Adipocyte (in vitro differentiated cells): Measurements from ENCODE around the gene WWC2.
"Not testable (repeated sequence)": the region's sequence is repeated elsewhere in the genome, so short reads cannot be mapped to it uniquely, and the experiment has no call there.

Experiments used
- DNase-seq: peaks from one replicate; pipeline ENCODE4 v3.0.0-alpha.2; 2015; ENCODE audit warnings: low read depth
- H3K27me3 ChIP-seq: replicated peaks from 2 replicates; pipeline ENCODE4 v1.7.0; 2013; ENCODE audit warnings: mild to moderate bottlenecking, low read length, moderate library complexity; ENCODE audit not compliant: control insufficient read depth, insufficient read depth
- H3K36me3 ChIP-seq: 2 replicates; pipeline ENCODE4 v1.7.0; 2013; ENCODE audit warnings: low read length, mild to moderate bottlenecking, moderate library complexity; ENCODE audit not compliant: control insufficient read depth, insufficient read depth, severe bottlenecking
- H3K4me1 ChIP-seq: 2 replicates; pipeline ENCODE4 v1.7.0; 2013; ENCODE audit warnings: mild to moderate bottlenecking, low read length, moderate library complexity; ENCODE audit not compliant: control insufficient read depth, insufficient read depth
- H3K4me3 ChIP-seq: 2 replicates; pipeline ENCODE4 v1.7.0; 2013; ENCODE audit warnings: mild to moderate bottlenecking, low read length, moderate library complexity
- H3K9ac ChIP-seq: 2 replicates; pipeline ENCODE4 v1.7.0; 2013; ENCODE audit warnings: mild to moderate bottlenecking, low read length, moderate library complexity
- H3K9me3 ChIP-seq: 2 replicates; pipeline ENCODE4 v1.7.0; 2013; ENCODE audit warnings: mild to moderate bottlenecking, low read length, moderate library complexity; ENCODE audit not compliant: control insufficient read depth

The WWC2 gene

GRCh38 chr4:183306811-183307210 lies 207.8 kb downstream of the WWC2 start:
- Histone ChIP-seq H3K36me3 (peaks cover 11% of the 10 kb centered on the region), H3K4me1 (no peaks in the 10 kb centered on the region), H3K9ac (no peak overlapping the region), H3K4me3 (no peak overlapping the region), H3K9me3 (no peaks in the 10 kb centered on the region), H3K27me3 (no peaks in the 10 kb centered on the region)
- no peak for DNase-seq

- Histone ChIP-seq H3K27me3 (no peaks in the 10 kb centered on the region), H3K36me3 (peaks cover 36% of the 10 kb centered on the region), H3K9ac (no peak overlapping the region), H3K4me1 (peaks cover 10% of the 10 kb centered on the region), H3K9me3 (no peaks in the 10 kb centered on the region), H3K4me3 (no peak overlapping the region)
- no peak for DNase-seq
Observed at GRCh38 chr4:183312841-183313240, 213.8 kb downstream of the WWC2 start.

- Histone ChIP-seq H3K4me3 (no peak overlapping the region), H3K9ac (no peak overlapping the region), H3K4me1 (peaks cover 20% of the 10 kb centered on the region), H3K36me3 (peaks cover 36% of the 10 kb centered on the region), H3K9me3 (no peaks in the 10 kb centered on the region), H3K27me3 (no peaks in the 10 kb centered on the region)
- no peak for DNase-seq
Observed at GRCh38 chr4:183314336-183314735, 215.3 kb downstream of the WWC2 start.

GRCh38 chr4:183314806-183315205 lies 215.7 kb downstream of the WWC2 start:
- peaks cover 20% of the 10 kb centered on the region for H3K4me1 ChIP-seq
- DNase-seq = no peak
- H3K9ac ChIP-seq = no peak overlapping the region
- peaks cover 36% of the 10 kb centered on the region for H3K36me3 ChIP-seq
- no peak overlapping the region for H3K4me3 ChIP-seq
- H3K9me3 ChIP-seq = no peaks in the 10 kb centered on the region
- no peaks in the 10 kb centered on the region for H3K27me3 ChIP-seq

GRCh38 chr4:183318656-183319055 lies 219.6 kb downstream of the WWC2 start:
- H3K4me1 ChIP-seq = peaks cover 20% of the 10 kb centered on the region
- H3K27me3 ChIP-seq = no peaks in the 10 kb centered on the region
- no peak overlapping the region for H3K4me3 ChIP-seq
- no peak for DNase-seq
- no peaks in the 10 kb centered on the region for H3K9me3 ChIP-seq
- peaks cover 28% of the 10 kb centered on the region for H3K36me3 ChIP-seq
- H3K9ac ChIP-seq = no peak overlapping the region

- Histone ChIP-seq H3K4me3 (no peak within 1 kb of the TSS), H3K27me3 (no peaks in the 10 kb centered on the region), H3K9me3 (no peaks in the 10 kb centered on the region), H3K36me3 (peaks cover 20% of the 10 kb centered on the region), H3K9ac (no peak within 1 kb of the TSS), H3K4me1 (peaks cover 20% of the 10 kb centered on the region)
- DNase-seq = peak; percentile 21
Observed at GRCh38 chr4:183320211-183321059, 221.4 kb downstream of the WWC2 start, which contains the start of gene CLDN22. Gene CLDN22, minus strand, starts transcription at chr4:183320276. Its CDS starts 58 bp downstream, at chr4:183320218.

GRCh38 chr4:183321079-183321478 lies 222.0 kb downstream of the WWC2 start:
- Histone ChIP-seq H3K36me3 (peaks cover 13% of the 10 kb centered on the region), H3K9me3 (no peaks in the 10 kb centered on the region), H3K9ac (no peak overlapping the region), H3K27me3 (no peaks in the 10 kb centered on the region), H3K4me3 (no peak overlapping the region), H3K4me1 (peaks cover 20% of the 10 kb centered on the region)
- no peak for DNase-seq

- H3K9ac ChIP-seq = no peak overlapping the region
- no peaks in the 10 kb centered on the region for H3K27me3 ChIP-seq
- H3K4me3 ChIP-seq = no peak overlapping the region
- no peak for DNase-seq
- H3K36me3 ChIP-seq = peaks cover 9% of the 10 kb centered on the region
- peaks cover 16% of the 10 kb centered on the region for H3K4me1 ChIP-seq
- H3K9me3 ChIP-seq = no peaks in the 10 kb centered on the region
Observed at GRCh38 chr4:183321516-183321915, 222.5 kb downstream of the WWC2 start.

- H3K27me3 ChIP-seq = no peaks in the 10 kb centered on the region
- DNase-seq = no peak
- H3K9me3 ChIP-seq = no peaks in the 10 kb centered on the region
- no peak within 1 kb of the TSS for H3K9ac ChIP-seq
- peaks cover 8% of the 10 kb centered on the region for H3K36me3 ChIP-seq
- peaks cover 14% of the 10 kb centered on the region for H3K4me1 ChIP-seq
- no peak within 1 kb of the TSS for H3K4me3 ChIP-seq
Observed at GRCh38 chr4:183322326-183322725, 223.3 kb downstream of the WWC2 start, which contains the start of gene CLDN24. Gene CLDN24, minus strand, starts transcription at chr4:183322426. Its CDS starts 0 bp downstream, at chr4:183322426.

GRCh38 chr4:183323295-183323694 lies 224.2 kb downstream of the WWC2 start:
- Histone ChIP-seq H3K9ac (no peak overlapping the region), H3K4me3 (no peak overlapping the region), H3K27me3 (no peaks in the 10 kb centered on the region), H3K9me3 (no peaks in the 10 kb centered on the region), H3K36me3 (peaks cover 8% of the 10 kb centered on the region), H3K4me1 (peaks cover 10% of the 10 kb centered on the region)
- no peak for DNase-seq

GRCh38 chr4:183324056-183324455 lies 225.0 kb downstream of the WWC2 start:
- not testable (repeated sequence) for H3K9me3 ChIP-seq, H3K36me3 ChIP-seq, H3K9ac ChIP-seq, H3K27me3 ChIP-seq, H3K4me1 ChIP-seq, H3K4me3 ChIP-seq, DNase-seq
